ENCODE measurements around the gene MYOZ1.
"Not testable (repeated sequence)": the region's sequence is repeated elsewhere in the genome, so short reads cannot be mapped to it uniquely, and the experiment has no call there.

GRCh38 chr10:73666153-73666809, 25.0 kb upstream of the MYOZ1 start:
- TF ChIP-seq CTCF (IDR thresholded peaks at IDR 0.05 in 4 of 5, conservative IDR thresholded peaks at IDR 0.05 in 1 of 5); POLR2A (IDR thresholded peaks at IDR 0.05): not testable (repeated sequence)
